ENCODE measurements around the gene TTC28. TPM values are rescaled to one million over a fixed set of nuclear protein-coding genes. Genes with fewer than 3 reads are reported as not detected.

The TTC28 gene
- total and polyA plus RNA-seq, 2 donors (not counting 3 experiments of a cell fraction or from before 2014, with no cell fraction given), result 16.5 to 51.1 TPM

GRCh38 chr22:28186641-28187040 lies 493.0 kb downstream of the TTC28 start:
- dilution Hi-C loops (cut with MboI; ENCODE audit: extremely low pct_ligation_motif_present, low sequenced_read_pairs) (no loop called here), intact Hi-C loops (cut with micrococcal nuclease) (no loop called here)
- Histone ChIP-seq H3K4me1 (ENCODE audit: control insufficient read depth, extremely low read depth, insufficient read depth, low read length) (peaks cover 2% of the 10 kb centered on the region), H3K27me3 (ENCODE audit: control insufficient read depth in 2 of 2, insufficient read depth in 2 of 2, low read length in 2 of 2) (no peaks in the 10 kb centered on the region), H3K27ac (ENCODE audit: insufficient read depth, low read depth, low read length) (no peak overlapping the region), H3K4me3 (replicated peaks in 1 of 3; ENCODE audit: insufficient read depth in 1 of 3, low read depth in 1 of 3, low read length in 3 of 3) (no peak overlapping the region), H3K9me3 (replicated peaks; ENCODE audit: control insufficient read depth, insufficient read depth, low read length) (no peaks in the 10 kb centered on the region), H4K20me1 (replicated peaks; ENCODE audit: control insufficient read depth, extremely low read depth, insufficient read depth, low read length) (peaks cover 3% of the 10 kb centered on the region), H3K9ac (replicated peaks; ENCODE audit: extremely low read depth, insufficient read depth, low read length) (no peak overlapping the region), H3K4me2 (ENCODE audit: insufficient read depth, low read length) (no peak overlapping the region), H3K9me1 (replicated peaks; ENCODE audit: control insufficient read depth, extremely low read depth, insufficient read depth, low read length) (no peaks in the 10 kb centered on the region), H2AFZ (ENCODE audit: low read depth, low read length) (no peak overlapping the region), H3K36me3 (ENCODE audit: control insufficient read depth in 2 of 2, extremely low read depth in 1 of 2, insufficient read depth in 2 of 2, low read length in 2 of 2) (no peaks in the 10 kb centered on the region), H3K79me2 (ENCODE audit: control insufficient read depth, insufficient read depth, low read length) (no peaks in the 10 kb centered on the region)
- POLR2A ChIA-PET, result no interaction called here
- TF ChIP-seq MAX (IDR thresholded peaks at IDR 0.05; ENCODE audit: insufficient read depth, insufficient read length) (no peak), GATA2 (IDR thresholded peaks at IDR 0.05; ENCODE audit: insufficient read depth, insufficient read length, low read depth, low read length) (no peak), POLR2AphosphoS5 (IDR thresholded peaks at IDR 0.05; ENCODE audit: insufficient read depth, low read depth, low read length) (no peak), FOS (IDR thresholded peaks at IDR 0.05; ENCODE audit: borderline replicate concordance, insufficient read depth, low read length) (no peak), POLR2A (IDR thresholded peaks at IDR 0.05; ENCODE audit: low read depth, low read length) (no peak), MYC (IDR thresholded peaks at IDR 0.05; ENCODE audit: low read depth, low read length) (no peak), CTCF (IDR thresholded peaks at IDR 0.05; ENCODE audit: extremely low read depth in 1 of 2, insufficient read depth in 1 of 2, low read depth in 1 of 2, low read length in 2 of 2) (no peak), EZH2 (IDR thresholded peaks at IDR 0.05; ENCODE audit: borderline replicate concordance, low read depth, low read length, severe bottlenecking) (no peak), JUN (IDR thresholded peaks at IDR 0.05; ENCODE audit: borderline replicate concordance, insufficient read depth, insufficient read length, low read depth) (no peak)
- DNase-seq (ENCODE audit: low read depth, low spot score), result peak; percentile 61
- FAIRE-seq, result no peak
- BruUV-seq (replicated peaks), result no TSS peak
- CTCF ChIA-PET, result no interaction called here

Measured in endothelial cell of umbilical vein (primary cell).